ENCODE data around the gene FOXA2. TPM values are rescaled to one million over a fixed set of nuclear protein-coding genes. Genes with fewer than 3 reads are reported as not detected.

Gene FOXA2
- not detected for total RNA-seq
- polyA plus RNA-seq (2013, experiment 1 of 2), result not detected
- polyA plus RNA-seq (2013, experiment 2 of 2), result not detected
- 0 to 0.14 (median 0) reads per million in 172 experiments for total RNA-seq

GRCh38 chr20:22584522-22584921, at the start of gene FOXA2:
Gene FOXA2 (minus strand): TSS chr20:22584572. CDS start chr20:22584278, 294 bp downstream.
- Mint-ChIP-seq H3K4me3 (no peak within 1 kb of the TSS), H3K27ac (no peak within 1 kb of the TSS), H3K27me3 (peaks cover 68% of the 10 kb centered on the region), H3K4me1 (ENCODE audit: low read depth) (no peaks in the 10 kb centered on the region), H3K9me3 (no peaks in the 10 kb centered on the region), H3K36me3 (ENCODE audit: low read depth) (no peaks in the 10 kb centered on the region)
- Histone ChIP-seq H3K27me3 (ENCODE audit: control insufficient read depth in 1 of 2, insufficient read depth in 2 of 2, low read length in 2 of 2) (peaks cover 52 to 71% of the 10 kb centered on the region in 2 experiments), H3K9me3 (ENCODE audit: control insufficient read depth in 1 of 2, insufficient read depth in 1 of 2, low read length in 2 of 2) (peaks cover 0 to 50% of the 10 kb centered on the region in 2 experiments), H3K27ac (ENCODE audit: low read depth in 1 of 2, low read length in 2 of 2) (no peak within 1 kb of the TSS), H3K4me3 (ENCODE audit: low read length) (no peak within 1 kb of the TSS), H3K36me3 (ENCODE audit: insufficient read depth, low read length) (no peaks in the 10 kb centered on the region), H3K4me1 (ENCODE audit: insufficient read depth, low read length) (no peaks in the 10 kb centered on the region)
- intact Hi-C loops (cut with DNase I, micrococcal nuclease), result no loop called here
- ATAC-seq (ENCODE audit: poor library complexity), result no peak
- POLR2A ChIA-PET, result no interaction called here
- CTCF ChIA-PET, result no interaction called here
- no peak for TF ChIP-seq CTCF (IDR thresholded peaks at IDR 0.05)
- no peak for DNase-seq

- no peak overlapping the region for H3K27ac ChIP-seq (ENCODE audit: low read depth in 1 of 2, low read length in 2 of 2)
- Mint-ChIP-seq H3K27ac (no peak overlapping the region), H3K27me3 (no peaks in the 10 kb centered on the region), H3K9me3 (no peaks in the 10 kb centered on the region), H3K4me1 (ENCODE audit: low read depth) (no peaks in the 10 kb centered on the region), H3K36me3 (ENCODE audit: low read depth) (no peaks in the 10 kb centered on the region), H3K4me3 (no peak overlapping the region)
- no peak overlapping the region for H3K4me3 ChIP-seq (ENCODE audit: low read length)
- ATAC-seq (ENCODE audit: poor library complexity) (no peak), DNase-seq (no peak)
- TF ChIP-seq CTCF (IDR thresholded peaks at IDR 0.05), result no peak
- POLR2A ChIA-PET, result no interaction called here
- CTCF ChIA-PET, result no interaction called here
- H3K9me3 ChIP-seq (ENCODE audit: control insufficient read depth in 1 of 2, insufficient read depth in 1 of 2, low read length in 2 of 2), result no peaks in the 10 kb centered on the region
- H3K27me3 ChIP-seq (ENCODE audit: control insufficient read depth in 1 of 2, insufficient read depth in 2 of 2, low read length in 2 of 2), result no peaks in the 10 kb centered on the region
- no peaks in the 10 kb centered on the region for H3K4me1 ChIP-seq (ENCODE audit: insufficient read depth, low read length)
- no peaks in the 10 kb centered on the region for H3K36me3 ChIP-seq (ENCODE audit: insufficient read depth, low read length)
- intact Hi-C loops (cut with DNase I, micrococcal nuclease), result no loop called here
These were observed 46.3 kb upstream of the FOXA2 start for GRCh38 chr20:22630701-22631100.

GRCh38 chr20:22629927-22630326, 45.6 kb upstream of the FOXA2 start:
- no peak overlapping the region for H3K27ac ChIP-seq (ENCODE audit: low read depth in 1 of 2, low read length in 2 of 2)
- no peaks in the 10 kb centered on the region for H3K36me3 ChIP-seq (ENCODE audit: insufficient read depth, low read length)
- no peaks in the 10 kb centered on the region for H3K4me1 ChIP-seq (ENCODE audit: insufficient read depth, low read length)
- Mint-ChIP-seq H3K36me3 (ENCODE audit: low read depth) (no peaks in the 10 kb centered on the region), H3K9me3 (no peaks in the 10 kb centered on the region), H3K27me3 (no peaks in the 10 kb centered on the region), H3K27ac (no peak overlapping the region), H3K4me3 (no peak overlapping the region), H3K4me1 (ENCODE audit: low read depth) (no peaks in the 10 kb centered on the region)
- ATAC-seq (ENCODE audit: poor library complexity), result no peak
- no peak for TF ChIP-seq CTCF (IDR thresholded peaks at IDR 0.05)
- ChIA-PET POLR2A (no interaction called here), CTCF (no interaction called here)
- no peak for DNase-seq
- H3K4me3 ChIP-seq (ENCODE audit: low read length), result no peak overlapping the region
- no peaks in the 10 kb centered on the region for H3K27me3 ChIP-seq (ENCODE audit: control insufficient read depth in 1 of 2, insufficient read depth in 2 of 2, low read length in 2 of 2)
- no peaks in the 10 kb centered on the region for H3K9me3 ChIP-seq (ENCODE audit: control insufficient read depth in 1 of 2, insufficient read depth in 1 of 2, low read length in 2 of 2)
- intact Hi-C loops (cut with DNase I, micrococcal nuclease), result no loop called here

Measured in CD4-positive, alpha-beta T cell (primary cell).